ENCODE data around the gene CCDC178.

Gene CCDC178

GRCh38 chr18:32915516-32915915, 525.0 kb downstream of the CCDC178 start:
- no peak for DNase-seq (ENCODE audit: low spot score)

- DNase-seq (ENCODE audit: low spot score): no peak
Observed at GRCh38 chr18:32911660-32912284, 528.7 kb downstream of the CCDC178 start.

- no peak for DNase-seq (ENCODE audit: low spot score)
Observed at GRCh38 chr18:32910694-32911296, 529.7 kb downstream of the CCDC178 start.

- no peak for DNase-seq (ENCODE audit: low spot score)
Observed at GRCh38 chr18:32909798-32910561, 530.5 kb downstream of the CCDC178 start.

- no peak for DNase-seq (ENCODE audit: low spot score)
Observed at GRCh38 chr18:32908424-32908805, 532.1 kb downstream of the CCDC178 start.

GRCh38 chr18:32907648-32908423, 532.7 kb downstream of the CCDC178 start:
- DNase-seq (ENCODE audit: low spot score): no peak

- DNase-seq (ENCODE audit: low spot score): no peak
Observed at GRCh38 chr18:32907311-32907585, 533.3 kb downstream of the CCDC178 start.

- DNase-seq (ENCODE audit: low spot score): no peak
Observed at GRCh38 chr18:32906506-32907310, 533.8 kb downstream of the CCDC178 start.

- no peak for DNase-seq (ENCODE audit: low spot score)
Observed at GRCh38 chr18:32905651-32906050, 534.9 kb downstream of the CCDC178 start.

GRCh38 chr18:32902568-32903330, 537.8 kb downstream of the CCDC178 start:
- DNase-seq (ENCODE audit: low spot score): no peak

GRCh38 chr18:32899819-32900218, 540.7 kb downstream of the CCDC178 start:
- no peak for DNase-seq (ENCODE audit: low spot score)

- no peak for DNase-seq (ENCODE audit: low spot score)
Observed at GRCh38 chr18:32896776-32897547, 543.6 kb downstream of the CCDC178 start.

GRCh38 chr18:32893915-32894314, 546.6 kb downstream of the CCDC178 start:
- no peak for DNase-seq (ENCODE audit: low spot score)

GRCh38 chr18:32891797-32892196, 548.7 kb downstream of the CCDC178 start:
- no peak for DNase-seq (ENCODE audit: low spot score)

GRCh38 chr18:32891130-32891529, 549.4 kb downstream of the CCDC178 start:
- no peak for DNase-seq (ENCODE audit: low spot score)

GRCh38 chr18:32889615-32890593, 550.6 kb downstream of the CCDC178 start:
- DNase-seq (ENCODE audit: low spot score): no peak

- no peak for DNase-seq (ENCODE audit: low spot score)
Observed at GRCh38 chr18:32888306-32888705, 552.2 kb downstream of the CCDC178 start.

All from putamen (tissue), 1 donor.